Measurements from ENCODE around the gene NARF. TPM values are rescaled to one million over a fixed set of nuclear protein-coding genes. Genes with fewer than 3 reads are reported as not detected.

The NARF gene
- total RNA-seq, 1 donor from 2014 or later: 64.4 TPM

GRCh38 chr17:82412535-82413520 lies 45.7 kb upstream of the NARF start:
- Mint-ChIP-seq H3K4me1 (ENCODE audit: low read depth, unreplicated experiment) (no peaks in the 10 kb centered on the region), H3K9me3 (ENCODE audit: unreplicated experiment) (no peaks in the 10 kb centered on the region), H3K27me3 (ENCODE audit: low read depth, unreplicated experiment) (no peaks in the 10 kb centered on the region), H3K4me3 (ENCODE audit: unreplicated experiment) (peak overlapping the region; percentile 21), H3K27ac (ENCODE audit: unreplicated experiment) (no peak overlapping the region), H3K36me3 (ENCODE audit: low read depth, unreplicated experiment) (no peaks in the 10 kb centered on the region)
- Histone ChIP-seq H3K4me2 (ENCODE audit: low read length) (no peak overlapping the region), H3K27ac (ENCODE audit: low read depth, low read length) (no peak overlapping the region), H3K27me3 (ENCODE audit: insufficient read depth, low read length) (no peaks in the 10 kb centered on the region), H4K20me1 (ENCODE audit: insufficient read depth, low read length) (peaks cover 62% of the 10 kb centered on the region), H3K79me2 (ENCODE audit: insufficient read depth, low read length) (peaks cover under 1% of the 10 kb centered on the region), H3K9ac (ENCODE audit: low read length) (no peak overlapping the region), H3K9me3 (ENCODE audit: insufficient read depth, low read depth, low read length) (no peaks in the 10 kb centered on the region), H3K4me1 (ENCODE audit: insufficient read depth, low read length) (peaks cover 3% of the 10 kb centered on the region), H2AFZ (ENCODE audit: low read depth, low read length) (no peak overlapping the region), H3K36me3 (ENCODE audit: insufficient read depth, low read length) (no peaks in the 10 kb centered on the region), H3K4me3 (ENCODE audit: insufficient read depth, low read depth, low read length) (no peak overlapping the region)
- DNase-seq (ENCODE audit: low read depth): no peak
- TF ChIP-seq EZH2 (IDR thresholded peaks at IDR 0.05; ENCODE audit: insufficient read depth, low read length): no peak
- TF ChIP-seq, protein P1, sequence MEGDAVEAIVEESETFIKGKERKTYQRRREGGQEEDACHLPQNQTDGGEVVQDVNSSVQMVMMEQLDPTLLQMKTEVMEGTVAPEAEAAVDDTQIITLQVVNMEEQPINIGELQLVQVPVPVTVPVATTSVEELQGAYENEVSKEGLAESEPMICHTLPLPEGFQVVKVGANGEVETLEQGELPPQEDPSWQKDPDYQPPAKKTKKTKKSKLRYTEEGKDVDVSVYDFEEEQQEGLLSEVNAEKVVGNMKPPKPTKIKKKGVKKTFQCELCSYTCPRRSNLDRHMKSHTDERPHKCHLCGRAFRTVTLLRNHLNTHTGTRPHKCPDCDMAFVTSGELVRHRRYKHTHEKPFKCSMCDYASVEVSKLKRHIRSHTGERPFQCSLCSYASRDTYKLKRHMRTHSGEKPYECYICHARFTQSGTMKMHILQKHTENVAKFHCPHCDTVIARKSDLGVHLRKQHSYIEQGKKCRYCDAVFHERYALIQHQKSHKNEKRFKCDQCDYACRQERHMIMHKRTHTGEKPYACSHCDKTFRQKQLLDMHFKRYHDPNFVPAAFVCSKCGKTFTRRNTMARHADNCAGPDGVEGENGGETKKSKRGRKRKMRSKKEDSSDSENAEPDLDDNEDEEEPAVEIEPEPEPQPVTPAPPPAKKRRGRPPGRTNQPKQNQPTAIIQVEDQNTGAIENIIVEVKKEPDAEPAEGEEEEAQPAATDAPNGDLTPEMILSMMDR (IDR thresholded peaks at IDR 0.05; ENCODE audit: insufficient read depth, low read depth, low read length): no peak
- FAIRE-seq: no peak

- peak overlapping the region; percentile 76 for H3K4me3 Mint-ChIP-seq (ENCODE audit: unreplicated experiment)
- no peaks in the 10 kb centered on the region for H3K27me3 Mint-ChIP-seq (ENCODE audit: low read depth, unreplicated experiment)
- H4K20me1 ChIP-seq (ENCODE audit: insufficient read depth, low read length): peaks cover 50% of the 10 kb centered on the region
- H3K36me3 Mint-ChIP-seq (ENCODE audit: low read depth, unreplicated experiment): peaks cover under 1% of the 10 kb centered on the region
- H3K9me3 Mint-ChIP-seq (ENCODE audit: unreplicated experiment): no peaks in the 10 kb centered on the region
- FAIRE-seq: no peak
- TF ChIP-seq, protein P1 (IDR thresholded peaks at IDR 0.05; ENCODE audit: insufficient read depth, low read depth, low read length): peak; percentile 54
- TF ChIP-seq EZH2 (IDR thresholded peaks at IDR 0.05; ENCODE audit: insufficient read depth, low read length): no peak
- no peaks in the 10 kb centered on the region for H3K9me3 ChIP-seq (ENCODE audit: insufficient read depth, low read depth, low read length)
- no peak overlapping the region for H3K27ac ChIP-seq (ENCODE audit: low read depth, low read length)
- H3K4me1 ChIP-seq (ENCODE audit: insufficient read depth, low read length): peaks cover 7% of the 10 kb centered on the region
- peak; percentile 22 for DNase-seq (ENCODE audit: low read depth)
- H3K79me2 ChIP-seq (ENCODE audit: insufficient read depth, low read length): peaks cover 2% of the 10 kb centered on the region
- no peaks in the 10 kb centered on the region for H3K36me3 ChIP-seq (ENCODE audit: insufficient read depth, low read length)
- no peak overlapping the region for H3K9ac ChIP-seq (ENCODE audit: low read length)
- H3K4me3 ChIP-seq (ENCODE audit: insufficient read depth, low read depth, low read length): no peak overlapping the region
- no peak overlapping the region for H2AFZ ChIP-seq (ENCODE audit: low read depth, low read length)
- peaks cover under 1% of the 10 kb centered on the region for H3K4me1 Mint-ChIP-seq (ENCODE audit: low read depth, unreplicated experiment)
- no peaks in the 10 kb centered on the region for H3K27me3 ChIP-seq (ENCODE audit: insufficient read depth, low read length)
- no peak overlapping the region for H3K27ac Mint-ChIP-seq (ENCODE audit: unreplicated experiment)
- H3K4me2 ChIP-seq (ENCODE audit: low read length): peak overlapping the region; percentile 69
Measured at GRCh38 chr17:82414548-82415281, 43.8 kb upstream of the NARF start.
